ENCODE data around the gene CLIC6. TPM values are rescaled to one million over a fixed set of nuclear protein-coding genes. Genes with fewer than 3 reads are reported as not detected.

Gene CLIC6
- polyA plus RNA-seq, 3 donors: not detected

DNA sequence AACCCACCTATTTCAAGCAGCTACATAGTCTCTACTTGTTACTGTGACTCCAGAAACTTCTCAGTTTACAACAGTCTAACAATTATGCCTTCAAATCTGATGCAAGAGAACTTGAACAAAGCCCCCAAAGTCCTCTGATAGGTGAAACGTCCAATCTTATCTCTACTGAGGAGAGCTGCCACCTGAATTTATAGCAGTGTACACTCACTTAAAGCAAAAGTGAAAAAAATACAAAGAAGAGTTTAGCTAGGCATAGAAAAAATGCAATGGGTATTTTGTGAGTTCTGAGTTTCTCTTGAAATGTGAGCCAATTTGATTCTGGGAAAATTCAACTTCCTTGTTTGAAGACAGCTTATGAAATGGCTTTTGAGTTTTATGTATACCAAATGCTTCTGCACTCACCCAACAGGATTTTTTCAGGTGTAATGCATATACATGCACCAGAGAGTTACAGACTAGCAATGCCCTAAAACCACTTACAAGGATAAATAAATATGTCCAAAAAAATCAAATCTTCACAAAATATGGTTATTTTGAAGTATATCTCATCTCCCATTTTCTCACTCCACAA lies 17.8 kb upstream of the CLIC6 start:
- H3K27me3 ChIP-seq (ENCODE audit: control insufficient read depth in 2 of 2, insufficient read depth in 2 of 2, low read length in 2 of 2): no peaks in the 10 kb centered on the region
- H3K4me1 ChIP-seq (ENCODE audit: control insufficient read depth in 1 of 2, insufficient read depth in 2 of 2, low read length in 2 of 2): no peaks in the 10 kb centered on the region
- no peak overlapping the region for H3K4me3 ChIP-seq (replicated peaks in 1 of 3; ENCODE audit: low read depth in 2 of 3, low read length in 3 of 3)
- H3K27ac Mint-ChIP-seq: no peak overlapping the region
- H3K9me3 ChIP-seq (replicated peaks in 1 of 2; ENCODE audit: control insufficient read depth in 1 of 2, insufficient read depth in 1 of 2, low read length in 2 of 2): peaks cover 0 to 9% of the 10 kb centered on the region in 2 donors
- peaks cover 0 to 21% (median 5%) of the 10 kb centered on the region in 7 donors for H3K9me3 Mint-ChIP-seq
- H3K79me2 ChIP-seq (ENCODE audit: insufficient read depth, low read length): no peaks in the 10 kb centered on the region
- H3K27ac ChIP-seq (ENCODE audit: low read depth in 1 of 2, low read length in 2 of 2): no peak overlapping the region
- H2AFZ ChIP-seq (ENCODE audit: insufficient read depth, low read depth, low read length, poor library complexity, severe bottlenecking): no peak overlapping the region
- H3K4me3 Mint-ChIP-seq: no peak overlapping the region
- no peaks in the 10 kb centered on the region for H3K36me3 ChIP-seq (replicated peaks in 1 of 2; ENCODE audit: control insufficient read depth in 1 of 2, insufficient read depth in 2 of 2, low read length in 2 of 2)
- TF ChIP-seq, protein P1, sequence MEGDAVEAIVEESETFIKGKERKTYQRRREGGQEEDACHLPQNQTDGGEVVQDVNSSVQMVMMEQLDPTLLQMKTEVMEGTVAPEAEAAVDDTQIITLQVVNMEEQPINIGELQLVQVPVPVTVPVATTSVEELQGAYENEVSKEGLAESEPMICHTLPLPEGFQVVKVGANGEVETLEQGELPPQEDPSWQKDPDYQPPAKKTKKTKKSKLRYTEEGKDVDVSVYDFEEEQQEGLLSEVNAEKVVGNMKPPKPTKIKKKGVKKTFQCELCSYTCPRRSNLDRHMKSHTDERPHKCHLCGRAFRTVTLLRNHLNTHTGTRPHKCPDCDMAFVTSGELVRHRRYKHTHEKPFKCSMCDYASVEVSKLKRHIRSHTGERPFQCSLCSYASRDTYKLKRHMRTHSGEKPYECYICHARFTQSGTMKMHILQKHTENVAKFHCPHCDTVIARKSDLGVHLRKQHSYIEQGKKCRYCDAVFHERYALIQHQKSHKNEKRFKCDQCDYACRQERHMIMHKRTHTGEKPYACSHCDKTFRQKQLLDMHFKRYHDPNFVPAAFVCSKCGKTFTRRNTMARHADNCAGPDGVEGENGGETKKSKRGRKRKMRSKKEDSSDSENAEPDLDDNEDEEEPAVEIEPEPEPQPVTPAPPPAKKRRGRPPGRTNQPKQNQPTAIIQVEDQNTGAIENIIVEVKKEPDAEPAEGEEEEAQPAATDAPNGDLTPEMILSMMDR (IDR thresholded peaks at IDR 0.05): no peak
- WGBS (ENCODE audit: insufficient coverage): no CpG with 5 or more reads among the region's 1 CpG
- no peaks in the 10 kb centered on the region for H3K36me3 Mint-ChIP-seq
- H3K9ac ChIP-seq (ENCODE audit: insufficient read depth, low read length, poor library complexity, severe bottlenecking): no peak overlapping the region
- H3K4me1 Mint-ChIP-seq: no peaks in the 10 kb centered on the region
- no peaks in the 10 kb centered on the region for H4K20me1 ChIP-seq (ENCODE audit: insufficient read depth, low read length)
- no peak for DNase-seq
- intact Hi-C loops (cut with micrococcal nuclease): no loop called here
- H3K4me2 ChIP-seq (replicated peaks; ENCODE audit: extremely low read depth, low read length, poor library complexity, severe bottlenecking): no peak overlapping the region
- H3K27me3 Mint-ChIP-seq (ENCODE audit: low read depth in 3 of 3): peaks cover 2 to 16% (median 11%) of the 10 kb centered on the region in 3 donors

DNA sequence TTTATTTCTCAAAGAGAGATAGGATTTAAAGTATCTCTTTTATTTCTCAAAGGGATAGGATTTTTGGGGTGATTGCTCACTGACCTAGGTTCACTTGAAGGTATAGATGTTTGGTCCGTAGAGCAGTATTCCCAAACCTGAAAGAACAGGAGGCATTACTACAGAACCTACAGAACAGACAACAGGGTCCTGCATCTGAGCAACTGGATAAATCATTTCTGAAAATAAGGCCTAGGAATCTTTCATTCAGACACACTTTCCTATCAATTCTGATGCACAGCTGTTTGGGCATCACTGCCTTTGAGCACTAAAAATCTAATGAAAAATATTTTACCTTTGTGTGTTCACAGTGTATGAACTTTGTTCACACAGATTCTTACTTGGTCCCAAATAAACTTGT lies 17.2 kb upstream of the CLIC6 start:
- H3K79me2 ChIP-seq (ENCODE audit: insufficient read depth, low read length): no peaks in the 10 kb centered on the region
- H3K9me3 Mint-ChIP-seq: peaks cover 0 to 21% (median 5%) of the 10 kb centered on the region in 7 donors
- no peak overlapping the region for H3K4me3 Mint-ChIP-seq
- H3K36me3 ChIP-seq (replicated peaks in 1 of 2; ENCODE audit: control insufficient read depth in 1 of 2, insufficient read depth in 2 of 2, low read length in 2 of 2): no peaks in the 10 kb centered on the region
- no peak overlapping the region for H3K4me3 ChIP-seq (replicated peaks in 1 of 3; ENCODE audit: low read depth in 2 of 3, low read length in 3 of 3)
- no peak overlapping the region for H3K27ac ChIP-seq (ENCODE audit: low read depth in 1 of 2, low read length in 2 of 2)
- no CpG with 5 or more reads among the region's 1 CpG for WGBS (ENCODE audit: insufficient coverage)
- TF ChIP-seq, protein P1 (IDR thresholded peaks at IDR 0.05): no peak
- no peak for DNase-seq
- H3K9ac ChIP-seq (ENCODE audit: insufficient read depth, low read length, poor library complexity, severe bottlenecking): no peak overlapping the region
- no peak overlapping the region for H3K27ac Mint-ChIP-seq
- no peaks in the 10 kb centered on the region for H3K4me1 Mint-ChIP-seq
- H3K36me3 Mint-ChIP-seq: no peaks in the 10 kb centered on the region
- H3K27me3 Mint-ChIP-seq (ENCODE audit: low read depth in 3 of 3): peaks cover 3 to 19% (median 11%) of the 10 kb centered on the region in 3 donors
- H2AFZ ChIP-seq (ENCODE audit: insufficient read depth, low read depth, low read length, poor library complexity, severe bottlenecking): no peak overlapping the region
- intact Hi-C loops (cut with micrococcal nuclease): no loop called here
- peaks cover 0 to under 1% of the 10 kb centered on the region in 2 donors for H3K27me3 ChIP-seq (ENCODE audit: control insufficient read depth in 2 of 2, insufficient read depth in 2 of 2, low read length in 2 of 2)
- peaks cover 0 to 9% of the 10 kb centered on the region in 2 donors for H3K9me3 ChIP-seq (replicated peaks in 1 of 2; ENCODE audit: control insufficient read depth in 1 of 2, insufficient read depth in 1 of 2, low read length in 2 of 2)
- H3K4me2 ChIP-seq (replicated peaks; ENCODE audit: extremely low read depth, low read length, poor library complexity, severe bottlenecking): no peak overlapping the region
- no peaks in the 10 kb centered on the region for H3K4me1 ChIP-seq (ENCODE audit: control insufficient read depth in 1 of 2, insufficient read depth in 2 of 2, low read length in 2 of 2)
- no peaks in the 10 kb centered on the region for H4K20me1 ChIP-seq (ENCODE audit: insufficient read depth, low read length)
